NCI-H146 treated with DMSO at 0.1 percent for 48 hours (cell line): ENCODE data around the gene UQCR11.

ENCODE experiments used
- DNase-seq: peaks from one replicate; lab custom pipeline; 2025; ENCODE audit not compliant: unreplicated experiment; lab: John Stamatoyannopoulos, UW

UQCR11 gene

DNA sequence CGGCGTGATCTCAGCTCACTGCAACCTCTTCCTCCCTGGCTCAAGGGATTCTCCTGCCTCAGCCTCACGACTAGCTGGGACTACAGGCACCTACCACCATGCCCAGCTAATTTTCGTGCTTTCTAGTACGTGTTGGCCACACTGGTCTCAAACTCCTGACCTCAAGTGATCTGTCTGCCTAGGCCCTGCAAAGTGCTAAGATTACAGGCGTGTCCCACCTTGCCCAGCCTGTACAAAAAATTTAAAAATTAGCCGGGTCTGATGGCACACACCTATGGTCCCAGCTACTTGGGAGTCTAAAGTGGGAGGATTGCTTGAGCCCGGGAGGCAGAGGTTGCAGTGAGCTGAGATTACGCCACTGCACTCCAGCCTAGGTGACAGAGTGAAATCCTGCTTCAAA is 32.5 kb downstream of the UQCR11 start:
- no peak for DNase-seq

DNA sequence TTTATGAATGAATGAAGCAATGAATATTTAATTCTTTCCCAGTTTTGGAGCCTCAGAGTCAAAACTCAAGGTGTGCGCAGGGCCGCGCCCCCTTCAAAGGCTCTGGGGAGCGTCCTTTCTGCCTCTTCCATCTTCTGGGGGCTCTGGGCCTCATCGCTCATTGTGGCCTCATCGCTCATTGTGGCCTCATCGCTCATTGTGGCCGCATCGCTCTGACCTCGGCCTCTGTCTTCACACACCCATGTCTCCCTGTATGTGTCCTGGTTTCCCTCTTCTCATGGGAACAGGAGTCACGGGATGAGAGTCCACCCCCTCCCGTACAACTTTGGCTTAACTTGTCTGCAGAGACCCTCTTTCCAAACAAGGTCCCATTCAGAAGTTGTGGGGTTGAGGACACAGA is 33.9 kb downstream of the UQCR11 start:
- DNase-seq: no peak

DNA sequence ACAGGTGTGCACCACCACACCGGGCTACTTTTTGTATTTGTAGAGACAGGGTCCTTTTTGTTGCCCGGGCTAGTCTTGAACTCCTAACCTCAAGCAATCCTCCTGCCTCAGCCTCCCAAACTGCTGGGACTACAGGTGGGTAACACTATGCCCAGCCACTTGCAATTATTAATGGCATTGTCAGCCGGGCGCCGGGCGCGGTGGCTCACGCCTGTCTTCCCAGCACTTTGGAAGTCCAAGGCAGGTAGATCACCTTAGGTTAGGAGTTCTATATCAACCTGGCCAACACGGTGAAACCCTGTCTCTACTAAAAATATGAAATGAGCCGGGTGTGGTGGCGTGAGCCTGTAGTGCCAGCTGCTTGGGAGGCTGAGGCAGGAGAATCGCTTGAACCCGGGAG is 34.4 kb downstream of the UQCR11 start:
- DNase-seq: no peak

DNA sequence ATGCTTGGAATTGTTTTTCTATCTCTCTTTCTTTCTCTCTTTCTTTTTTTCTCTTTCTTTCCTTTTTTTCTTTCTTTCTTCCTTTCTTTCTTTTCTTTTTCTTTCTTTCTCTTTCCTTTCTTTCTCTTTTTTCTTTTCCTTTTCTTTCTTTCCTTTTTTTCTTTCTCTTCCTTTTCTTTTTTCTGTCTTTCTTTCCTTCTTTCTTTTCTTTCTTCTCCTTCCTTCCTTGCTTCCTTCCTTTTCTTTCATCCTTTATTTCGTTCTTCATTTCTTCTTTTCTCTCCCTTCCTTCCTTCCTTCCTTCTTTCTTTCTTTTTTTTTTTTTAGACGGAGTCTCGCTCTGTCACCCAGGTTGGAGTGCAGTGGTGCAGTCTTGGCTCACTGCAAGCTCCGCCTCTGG is 35.3 kb downstream of the UQCR11 start:
- no peak for DNase-seq

DNA sequence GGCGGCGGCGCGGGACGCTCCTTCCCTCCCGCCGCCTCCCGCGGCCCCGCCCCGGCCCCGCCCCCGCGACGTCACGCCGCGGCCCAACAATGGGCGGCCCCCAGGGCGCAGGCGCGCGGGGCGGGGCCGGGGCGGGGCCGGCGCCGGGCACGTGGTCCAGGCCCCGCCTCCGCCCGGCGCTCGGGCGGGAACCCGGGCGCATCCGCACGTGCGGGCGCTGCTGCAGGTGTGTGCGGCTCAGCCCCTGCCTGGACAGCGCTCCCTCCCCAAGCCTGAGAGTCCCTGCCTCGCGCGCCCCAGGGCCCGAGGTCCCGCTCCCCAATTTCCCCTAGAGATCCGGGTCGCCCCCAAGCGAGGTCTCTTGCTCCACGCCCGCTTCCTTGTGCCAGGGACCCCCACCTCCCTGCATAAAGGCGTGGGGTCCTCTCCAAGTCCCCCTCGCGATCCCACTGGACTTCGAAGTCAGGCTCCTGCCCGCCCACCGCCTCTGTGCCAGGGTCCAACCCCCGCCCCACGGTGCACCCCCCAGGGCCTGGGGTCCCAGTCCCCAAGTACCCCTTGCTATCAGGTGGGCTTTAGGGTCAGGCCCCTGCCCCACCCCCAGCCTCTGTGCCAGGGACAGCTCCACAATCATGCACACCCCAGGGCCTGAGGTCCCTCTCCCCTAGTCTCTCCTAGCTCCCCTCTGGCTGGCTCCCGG is 36.8 kb downstream of the UQCR11 start, which contains the start of gene MEX3D:
TSS of gene MEX3D (minus strand) at position 6 of the 700 bp plus-strand sequence. CDS start 267 bp downstream, outside the sequence.
- no peak for DNase-seq

GRCh38 chr19:1567848-1568227 is 37.4 kb downstream of the UQCR11 start:
- DNase-seq: no peak

GRCh38 chr19:1567116-1567847 is 38.0 kb downstream of the UQCR11 start:
- no peak for DNase-seq

DNA sequence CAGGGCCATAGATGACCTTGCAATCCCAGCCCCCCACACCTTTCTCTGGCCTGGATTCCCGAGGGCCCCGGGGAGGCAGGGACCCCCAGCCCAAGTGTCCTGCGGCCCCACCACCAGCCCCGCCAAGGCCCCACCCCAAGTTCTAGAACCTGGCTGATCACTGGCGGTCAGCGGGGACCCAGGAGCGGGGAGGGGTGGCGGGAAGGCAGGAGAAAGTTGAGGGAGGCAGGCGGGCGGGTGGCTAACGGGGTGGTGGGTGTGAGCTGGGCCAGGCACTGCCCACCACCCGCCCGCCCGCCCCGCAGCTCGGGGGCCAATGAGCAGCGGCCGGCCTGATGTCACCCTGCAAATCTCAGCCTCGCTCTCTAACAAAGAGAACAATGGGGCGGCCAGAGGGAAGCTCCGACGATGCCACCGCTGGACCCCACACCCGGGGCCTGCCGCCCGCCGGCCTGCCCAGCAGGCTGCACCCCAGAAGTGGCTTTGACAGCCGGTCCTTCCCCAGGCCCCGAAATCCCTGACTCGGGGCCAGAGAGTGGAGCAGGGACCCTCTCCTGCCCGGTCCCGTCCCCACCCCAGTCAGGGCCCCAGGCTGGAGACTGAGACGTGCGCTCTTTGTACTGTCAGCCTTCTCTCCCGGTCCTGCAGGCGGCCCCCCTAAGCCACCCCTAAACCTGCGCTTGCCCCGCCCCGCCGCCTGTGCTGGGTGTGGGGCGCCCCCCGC is 38.7 kb downstream of the UQCR11 start:
- peak; percentile 37 for DNase-seq

GRCh38 chr19:1563251-1563650 is 42.0 kb downstream of the UQCR11 start:
- DNase-seq: no peak

GRCh38 chr19:1561236-1561842 is 43.9 kb downstream of the UQCR11 start:
- DNase-seq: no peak

DNA sequence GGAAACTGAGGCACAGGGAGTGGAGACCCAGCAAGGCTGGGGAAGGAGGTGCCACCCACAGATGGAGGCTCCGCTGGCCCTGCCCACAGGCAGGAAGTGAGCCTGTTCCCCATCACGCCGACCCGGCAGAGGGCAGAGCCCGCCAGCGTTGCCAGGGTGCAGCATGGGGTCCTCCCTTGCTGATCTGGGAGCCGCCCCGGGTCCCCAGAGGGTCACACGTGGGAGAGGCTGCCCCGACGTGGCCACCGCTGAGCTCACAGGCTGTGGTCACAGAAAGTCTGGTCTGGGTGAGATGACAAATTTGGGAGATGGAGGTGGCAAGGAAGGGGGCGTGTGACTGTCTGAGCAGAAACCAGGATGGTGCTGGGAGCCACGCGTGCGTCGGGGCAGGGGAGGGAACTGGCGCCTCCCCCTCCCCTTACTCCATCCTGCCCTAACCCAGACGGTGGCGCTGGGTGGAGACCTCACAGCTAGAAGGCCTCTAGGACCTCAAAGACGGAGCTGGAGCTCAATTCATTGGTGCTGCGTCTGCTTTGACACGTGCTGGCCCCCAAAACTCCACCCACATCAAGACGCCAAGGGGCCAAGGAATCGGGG is 44.9 kb downstream of the UQCR11 start:
- no peak for DNase-seq

GRCh38 chr19:1558552-1558951 is 46.7 kb downstream of the UQCR11 start:
- no peak for DNase-seq

DNA sequence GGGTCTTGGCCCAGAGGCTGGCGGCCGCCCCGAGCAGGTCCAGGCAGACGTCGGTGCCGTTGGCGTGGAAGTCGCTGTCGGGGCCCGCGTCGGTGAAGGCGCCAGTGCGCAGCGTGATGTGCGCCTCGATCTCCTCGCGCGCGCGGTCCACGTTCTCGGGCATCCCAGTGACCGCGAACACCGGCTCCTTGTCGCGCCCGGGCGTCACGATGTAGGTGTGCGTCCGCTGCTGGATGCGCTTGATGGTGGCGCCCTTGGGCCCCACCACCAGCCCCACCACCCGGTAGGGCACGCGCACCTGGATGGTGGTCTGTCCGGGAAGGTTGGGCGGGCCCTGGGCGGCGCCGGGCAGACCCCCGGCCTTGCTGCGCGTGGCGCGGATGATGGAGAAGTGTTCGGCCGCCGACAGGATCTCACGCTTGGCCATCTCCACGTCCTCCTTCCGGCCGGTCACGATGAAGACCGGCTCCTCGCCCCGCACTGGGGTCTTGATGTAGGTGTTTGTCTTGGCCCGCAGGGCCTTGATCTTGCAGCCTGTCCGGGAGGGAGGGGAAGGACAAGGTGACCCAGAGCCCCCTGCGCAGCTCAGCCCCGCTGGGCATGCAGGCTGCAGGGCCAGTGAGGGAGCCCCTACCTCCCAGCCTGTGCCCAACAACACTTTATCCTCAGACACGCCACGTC is 48.7 kb downstream of the UQCR11 start:
- DNase-seq: no peak

DNA sequence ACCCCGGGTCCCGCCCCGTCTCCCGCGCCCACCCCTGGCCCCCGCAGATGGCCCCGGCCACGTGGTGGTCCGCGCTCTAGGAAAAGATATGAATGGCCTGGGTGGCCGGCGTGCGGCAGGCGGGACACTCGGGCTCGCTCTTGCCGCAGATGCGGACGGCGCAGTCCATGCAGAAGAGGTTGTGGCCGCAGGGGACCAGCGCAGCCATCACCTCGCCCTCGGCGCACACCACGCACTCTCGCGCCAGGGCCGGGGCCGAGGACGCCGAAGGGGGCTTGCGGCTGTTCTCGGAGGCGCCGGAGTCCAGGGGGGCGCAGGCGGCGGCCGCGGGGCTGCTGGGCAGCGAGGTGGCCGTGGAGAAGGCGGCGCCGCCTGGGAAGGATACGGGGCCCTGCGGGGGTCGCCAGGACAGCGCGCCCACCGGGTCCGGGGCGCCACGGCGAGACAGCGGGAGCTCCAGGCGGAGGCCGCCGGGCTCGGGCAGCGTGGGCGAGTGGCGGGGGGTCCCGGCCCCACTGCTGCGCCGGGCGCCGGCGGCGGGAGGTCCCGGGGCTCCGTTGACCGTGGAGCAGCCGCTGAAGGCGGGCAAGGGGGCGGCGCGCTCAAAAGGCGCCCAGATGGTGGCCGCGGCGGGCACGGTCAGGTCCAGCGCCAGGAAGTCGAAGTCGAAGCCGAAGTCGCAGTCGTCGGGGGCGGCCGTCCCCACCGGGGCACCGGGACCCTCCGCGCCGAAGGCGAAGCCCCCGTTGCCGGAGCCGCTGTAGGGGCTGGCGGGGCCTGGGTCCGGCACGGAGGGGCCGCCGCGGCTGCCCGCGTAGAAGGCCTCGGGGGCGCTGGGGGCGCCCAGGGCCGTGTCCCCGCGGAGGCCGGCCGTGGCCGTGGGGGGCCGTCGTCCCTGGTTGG is 49.5 kb downstream of the UQCR11 start:
- no peak for DNase-seq

DNA sequence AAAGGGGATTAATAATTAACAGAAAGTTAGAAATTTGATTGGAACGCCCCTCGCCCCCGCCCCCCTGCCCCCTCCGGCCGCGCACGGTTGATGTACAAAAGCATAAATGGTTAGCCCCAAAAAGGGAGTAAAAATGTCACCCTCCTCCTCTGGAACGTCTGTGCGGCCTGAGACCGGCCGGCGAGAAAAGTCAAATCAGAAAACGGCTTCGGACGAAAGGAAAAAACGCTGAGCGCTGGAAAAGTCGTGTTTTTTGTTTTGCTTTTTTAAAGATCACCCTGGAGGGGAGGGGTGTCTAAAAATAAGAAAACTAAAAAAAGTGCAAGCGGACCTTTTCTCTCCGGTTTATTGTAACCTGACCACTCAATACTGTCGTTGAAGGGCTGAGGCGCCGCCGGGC is 50.3 kb downstream of the UQCR11 start:
- DNase-seq: no peak

DNA sequence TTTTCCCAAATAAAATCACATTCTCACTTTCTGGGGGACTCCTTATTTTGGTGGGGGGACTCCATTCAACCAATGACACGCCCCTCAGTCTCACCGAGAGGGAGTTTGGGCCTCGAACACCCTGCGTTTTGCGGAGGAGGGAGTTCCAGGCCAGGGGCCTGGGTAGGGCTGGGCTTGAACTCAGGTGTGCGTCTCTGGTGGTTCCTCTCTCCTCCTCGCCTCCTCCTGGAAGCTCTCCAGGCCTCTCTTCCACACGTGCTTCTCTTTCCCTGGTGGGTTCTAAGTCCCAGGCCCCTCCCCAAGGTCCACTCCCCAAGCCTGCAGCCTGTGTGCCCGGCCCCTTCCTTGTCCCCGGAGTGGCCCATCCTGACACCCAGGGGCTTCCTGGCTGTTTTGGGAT is 51.8 kb downstream of the UQCR11 start:
- no peak for DNase-seq

DNA sequence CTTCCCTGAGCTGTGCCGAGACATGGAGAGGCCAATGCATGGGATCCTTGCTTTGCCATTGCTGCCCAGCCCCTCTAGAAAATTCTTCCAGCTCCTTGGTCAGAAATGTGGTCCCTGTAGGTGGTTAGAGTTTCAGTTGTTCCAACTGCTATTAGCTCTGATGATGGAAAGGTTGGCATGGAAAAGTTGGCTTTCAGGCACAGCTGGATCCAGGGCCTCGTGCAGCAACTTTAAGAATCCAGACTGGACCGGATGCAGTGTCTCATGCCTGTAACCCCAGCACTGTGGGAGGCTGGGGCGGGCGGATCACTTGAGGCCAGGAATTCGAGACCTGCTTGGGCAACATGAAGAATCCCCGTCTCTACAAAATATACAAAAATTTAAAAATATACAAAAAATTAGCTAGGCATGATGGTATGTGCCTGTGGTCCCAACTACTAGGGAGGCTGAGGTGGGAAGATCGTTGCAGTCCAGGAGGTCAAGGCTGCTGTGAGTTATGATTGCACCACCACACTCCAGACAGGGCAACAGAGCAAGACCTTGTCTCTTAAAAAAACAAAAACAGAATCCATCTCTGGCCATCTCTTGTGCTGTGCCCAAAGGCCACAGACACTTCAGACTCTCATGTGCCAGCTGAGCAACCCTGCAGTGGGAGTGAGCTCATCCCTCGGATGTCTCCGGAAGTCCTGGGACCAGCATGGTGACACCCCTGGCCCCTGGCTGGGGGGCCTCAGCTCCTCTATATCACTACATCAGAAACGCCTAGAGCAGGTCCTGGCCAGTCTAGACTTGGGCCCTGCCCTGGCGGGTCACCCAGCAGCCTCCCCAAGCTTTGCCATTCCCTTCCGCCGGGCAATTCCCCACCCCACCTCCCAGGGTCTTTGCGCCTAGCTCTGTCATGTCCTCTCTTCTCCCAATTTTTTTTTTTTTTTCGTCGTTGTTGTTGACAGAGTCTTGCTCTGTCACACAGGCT is 53.9 kb downstream of the UQCR11 start:
- DNase-seq: no peak

- no peak for DNase-seq
Observed at GRCh38 chr19:1549332-1549945, 55.8 kb downstream of the UQCR11 start.
